Esophagus squamous epithelium (tissue), 5 donors: Measurements from ENCODE around the gene ARHGAP25. TPM values are rescaled to one million over a fixed set of nuclear protein-coding genes. Genes with fewer than 3 reads are reported as not detected.

Experiments used
- DNase-seq: peaks from one replicate; lab custom pipeline; 2025; lab: John Stamatoyannopoulos, UW
- H3K27ac ChIP-seq, 4 donors: fragments of 200-600 bp; sonication (generic); one replicate each; pipeline ENCODE4 v1.5.1; 2016 to 2019; ENCODE audit warnings: mild to moderate bottlenecking in 1 of 4
- H3K27me3 ChIP-seq, 4 donors: fragments of 200-600 bp; sonication (generic); 1 replicate in 3 of 4; 2 replicates in 1 of 4; pipeline versions ENCODE4 v1.5.1 to v1.6.0; 2017 to 2021; ENCODE audit warnings: antibody characterized with exemption in 1 of 4
- H3K36me3 ChIP-seq, 3 donors: fragments of 200-600 bp; sonication (generic); one replicate each; pipeline ENCODE4 v1.5.1; 2016 to 2019
- H3K4me1 ChIP-seq, 3 donors: fragments of 200-600 bp; sonication (generic); one replicate each; pipeline ENCODE4 v1.5.1; 2017 to 2019
- H3K4me3 ChIP-seq, 4 donors: fragments of 200-600 bp; sonication (generic); 1 replicate in 3 of 4; 2 replicates in 1 of 4; pipeline ENCODE4 v1.5.1; 2016 to 2019; ENCODE audit warnings: mild to moderate bottlenecking in 2 of 4, moderate library complexity in 1 of 4
- H3K9me3 ChIP-seq, 3 donors: fragments of 200-600 bp; sonication (generic); one replicate each; pipeline ENCODE4 v1.5.1; 2016 to 2019
- POLR2A ChIP-seq, 4 donors: fragments of 450-650 bp; IDR thresholded peaks; one replicate each; pipeline ENCODE4 v1.6.1; 2017; ENCODE audit warnings: antibody characterized with exemption in 4 of 4, mild to moderate bottlenecking in 4 of 4, moderate library complexity in 3 of 4
- WGBS, 2 donors: methylation state at CpG; one replicate each; pipeline ENCODE4 v1.1.5; 2018; 5-methylcytosine and 5-hydroxymethylcytosine counted together
- intact Hi-C: fragments of 100-400 bp; cut with DNase I; formaldehyde crosslinking; loops from one replicate; pipeline ENCODE4 v1.15.0; 2022
- total RNA-seq, 4 donors: library from RNA; depleted of rRNA; stranded (reverse); fragments of >200 nt; gene quantifications; one replicate each; pipeline ENCODE4 v1.1.0, GENCODE V29; 2016
- TF ChIP-seq, protein P1 (sequence below), 6 experiments: fragments of 450-650 bp in 4 of 6; fragments of 200-600 bp in 2 of 6; sonication (generic) in 2 of 6; IDR thresholded peaks; one replicate each; pipeline ENCODE4 v1.5.1; 2016 to 2019; ENCODE audit warnings: antibody characterized with exemption in 6 of 6, mild to moderate bottlenecking in 4 of 6, moderate library complexity in 4 of 6
- donor health status: DM: yes; HTN: yes; CAD: no.

ARHGAP25 gene
- total RNA-seq, 4 donors from 2014 or later = 3.2 to 9.0 (median 5.5) TPM

DNA sequence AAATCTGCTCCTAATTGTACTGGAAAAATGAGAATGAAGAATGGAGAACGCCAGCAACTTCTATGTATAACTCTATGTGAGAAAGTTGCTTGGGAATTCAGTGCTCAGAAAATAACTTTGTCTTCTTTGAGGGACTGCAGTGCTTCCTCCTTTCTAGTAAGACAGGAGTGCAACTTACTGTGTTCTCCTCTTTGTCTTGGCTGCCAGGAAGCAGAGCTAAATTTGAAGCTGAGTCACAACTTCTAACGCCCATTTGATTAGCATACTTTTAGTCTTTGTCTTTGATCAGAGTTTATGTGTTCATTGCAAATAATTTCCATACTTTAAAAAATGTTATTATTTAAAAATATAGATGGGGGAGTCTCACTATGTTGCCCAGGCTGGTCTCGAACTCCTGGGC lies 6.6 kb downstream of the ARHGAP25 start:
- Histone ChIP-seq H3K4me1 (peaks cover 24 to 83% (median 45%) of the 10 kb centered on the region in 3 donors), H3K36me3 (no peaks in the 10 kb centered on the region), H3K27ac (peak overlapping the region; percentile 56 to 67 (median 60)), H3K9me3 (no peaks in the 10 kb centered on the region), H3K4me3 (no peak overlapping the region), H3K27me3 (no peaks in the 10 kb centered on the region)
- intact Hi-C loops = no loop called here
- TF ChIP-seq, protein P1, sequence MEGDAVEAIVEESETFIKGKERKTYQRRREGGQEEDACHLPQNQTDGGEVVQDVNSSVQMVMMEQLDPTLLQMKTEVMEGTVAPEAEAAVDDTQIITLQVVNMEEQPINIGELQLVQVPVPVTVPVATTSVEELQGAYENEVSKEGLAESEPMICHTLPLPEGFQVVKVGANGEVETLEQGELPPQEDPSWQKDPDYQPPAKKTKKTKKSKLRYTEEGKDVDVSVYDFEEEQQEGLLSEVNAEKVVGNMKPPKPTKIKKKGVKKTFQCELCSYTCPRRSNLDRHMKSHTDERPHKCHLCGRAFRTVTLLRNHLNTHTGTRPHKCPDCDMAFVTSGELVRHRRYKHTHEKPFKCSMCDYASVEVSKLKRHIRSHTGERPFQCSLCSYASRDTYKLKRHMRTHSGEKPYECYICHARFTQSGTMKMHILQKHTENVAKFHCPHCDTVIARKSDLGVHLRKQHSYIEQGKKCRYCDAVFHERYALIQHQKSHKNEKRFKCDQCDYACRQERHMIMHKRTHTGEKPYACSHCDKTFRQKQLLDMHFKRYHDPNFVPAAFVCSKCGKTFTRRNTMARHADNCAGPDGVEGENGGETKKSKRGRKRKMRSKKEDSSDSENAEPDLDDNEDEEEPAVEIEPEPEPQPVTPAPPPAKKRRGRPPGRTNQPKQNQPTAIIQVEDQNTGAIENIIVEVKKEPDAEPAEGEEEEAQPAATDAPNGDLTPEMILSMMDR (IDR thresholded peaks at IDR 0.05) = no peak
- TF ChIP-seq POLR2A (IDR thresholded peaks at IDR 0.05) = peak in 1 of 4 donors; percentile 31
- DNase-seq = no peak
- 42 to 50% methylated on average over 3 of the region's 3 CpGs for WGBS, 2 donors

DNA sequence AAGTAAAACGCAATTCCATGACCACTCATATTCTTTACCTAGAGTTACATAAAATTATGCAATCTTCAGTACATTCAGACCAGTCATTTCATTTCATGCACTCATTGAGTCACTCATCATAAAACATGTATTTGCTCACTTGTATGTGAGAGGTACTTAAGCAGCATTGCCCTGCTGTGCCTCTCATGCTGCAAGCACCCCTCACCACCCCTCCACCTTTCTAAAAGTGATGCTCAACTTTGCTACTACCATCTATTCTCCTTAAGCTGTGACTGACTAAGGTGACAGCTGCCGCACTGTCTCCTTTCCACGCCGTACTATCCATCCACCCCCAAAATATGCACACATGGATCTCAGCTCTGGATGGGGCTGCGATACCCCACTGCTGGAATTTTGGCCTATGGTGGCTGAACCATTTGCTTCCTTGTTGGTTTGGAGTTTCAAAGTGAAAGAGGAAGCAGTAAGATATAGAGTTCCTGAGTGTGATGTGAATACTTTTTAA lies 7.2 kb downstream of the ARHGAP25 start:
- TF ChIP-seq, protein P1 (IDR thresholded peaks at IDR 0.05) = no peak
- TF ChIP-seq POLR2A (IDR thresholded peaks at IDR 0.05) = no peak
- DNase-seq = no peak
- Histone ChIP-seq H3K4me1 (peaks cover 24 to 83% (median 45%) of the 10 kb centered on the region in 3 donors), H3K27ac (peak overlapping the region; percentile 56 to 67 (median 60)), H3K27me3 (no peaks in the 10 kb centered on the region), H3K4me3 (no peak overlapping the region), H3K9me3 (no peaks in the 10 kb centered on the region), H3K36me3 (no peaks in the 10 kb centered on the region)
- intact Hi-C loops = no loop called here
- WGBS, 2 donors = 79 to 83% methylated on average over 5 of the region's 5 CpGs

DNA sequence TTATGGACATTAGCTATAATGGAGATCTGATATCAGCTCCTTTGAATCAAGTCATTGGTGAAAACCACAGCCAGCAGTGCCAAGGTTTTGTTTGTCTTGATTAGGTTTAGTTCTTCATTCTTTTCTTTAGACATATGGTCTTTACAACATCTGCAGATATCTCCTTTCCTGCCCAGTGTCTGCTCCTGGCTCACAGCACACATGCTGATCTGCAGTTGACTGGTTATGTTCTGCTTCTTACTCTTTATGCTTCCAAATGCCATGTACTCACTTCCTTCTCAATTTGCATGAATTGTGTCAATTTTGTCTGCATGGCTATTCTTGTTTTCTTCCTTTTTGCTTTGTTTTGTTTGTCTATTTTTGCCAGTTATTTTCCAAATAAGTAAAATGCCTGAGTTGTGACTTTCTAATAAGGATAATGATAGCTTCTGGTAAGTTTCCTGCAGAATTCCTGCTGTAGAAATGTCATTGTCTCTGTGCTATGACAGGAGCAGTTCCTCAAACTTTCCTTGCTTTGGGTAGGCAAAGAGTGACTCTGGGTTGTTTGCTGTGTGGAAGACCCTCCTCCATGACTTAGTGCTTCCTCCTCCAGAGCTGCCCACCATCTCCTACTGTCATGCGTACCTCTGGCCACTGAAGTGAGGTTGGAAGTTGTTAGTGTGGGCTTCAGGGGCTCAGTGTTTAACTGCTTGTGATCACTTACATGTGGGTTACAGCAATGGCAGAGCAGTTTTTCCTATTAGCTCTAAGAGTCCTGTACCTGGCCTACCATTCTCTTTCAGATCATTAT lies 8.2 kb downstream of the ARHGAP25 start:
- WGBS, 2 donors = 60 to 89% methylated on average over 1 of the region's 1 CpG
- Histone ChIP-seq H3K9me3 (no peaks in the 10 kb centered on the region), H3K4me3 (no peak overlapping the region), H3K36me3 (no peaks in the 10 kb centered on the region), H3K27ac (peak overlapping the region; percentile 11 to 67 (median 61)), H3K27me3 (no peaks in the 10 kb centered on the region), H3K4me1 (peaks cover 24 to 84% (median 52%) of the 10 kb centered on the region in 3 donors)
- TF ChIP-seq, protein P1 (IDR thresholded peaks at IDR 0.05) = no peak
- TF ChIP-seq POLR2A (IDR thresholded peaks at IDR 0.05) = peak in 1 of 4 donors; percentile 50
- intact Hi-C loops = no loop called here
- no peak for DNase-seq

DNA sequence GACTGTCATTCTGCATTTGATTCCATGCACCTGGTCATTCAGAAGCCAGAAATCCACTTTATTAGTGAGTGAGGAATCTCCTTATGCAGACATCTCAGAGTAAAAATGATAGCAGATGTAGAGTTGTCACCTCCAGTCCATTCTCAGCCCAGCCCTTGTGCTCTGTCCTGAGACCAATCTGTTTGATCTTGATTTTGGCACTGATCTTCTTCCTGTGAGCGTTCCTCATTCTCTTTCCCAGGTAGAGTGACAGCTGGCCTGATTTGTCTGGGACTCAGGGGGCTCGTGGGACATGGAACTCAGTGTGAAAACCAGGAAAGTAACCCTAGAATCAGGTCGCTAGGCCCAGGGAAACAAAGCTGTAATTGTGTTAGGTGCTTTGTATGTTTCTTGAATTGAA lies 8.9 kb downstream of the ARHGAP25 start:
- Histone ChIP-seq H3K27ac (peak overlapping the region in 2 of 4 donors; percentile 7 to 28), H3K4me3 (no peak overlapping the region), H3K9me3 (no peaks in the 10 kb centered on the region), H3K4me1 (peaks cover 24 to 84% (median 53%) of the 10 kb centered on the region in 3 donors), H3K36me3 (no peaks in the 10 kb centered on the region), H3K27me3 (no peaks in the 10 kb centered on the region)
- intact Hi-C loops = no loop called here
- no peak for DNase-seq
- TF ChIP-seq, protein P1 (IDR thresholded peaks at IDR 0.05) = no peak
- no peak for TF ChIP-seq POLR2A (IDR thresholded peaks at IDR 0.05)
- WGBS, 2 donors = 68 to 69% methylated on average over 3 of the region's 3 CpGs

DNA sequence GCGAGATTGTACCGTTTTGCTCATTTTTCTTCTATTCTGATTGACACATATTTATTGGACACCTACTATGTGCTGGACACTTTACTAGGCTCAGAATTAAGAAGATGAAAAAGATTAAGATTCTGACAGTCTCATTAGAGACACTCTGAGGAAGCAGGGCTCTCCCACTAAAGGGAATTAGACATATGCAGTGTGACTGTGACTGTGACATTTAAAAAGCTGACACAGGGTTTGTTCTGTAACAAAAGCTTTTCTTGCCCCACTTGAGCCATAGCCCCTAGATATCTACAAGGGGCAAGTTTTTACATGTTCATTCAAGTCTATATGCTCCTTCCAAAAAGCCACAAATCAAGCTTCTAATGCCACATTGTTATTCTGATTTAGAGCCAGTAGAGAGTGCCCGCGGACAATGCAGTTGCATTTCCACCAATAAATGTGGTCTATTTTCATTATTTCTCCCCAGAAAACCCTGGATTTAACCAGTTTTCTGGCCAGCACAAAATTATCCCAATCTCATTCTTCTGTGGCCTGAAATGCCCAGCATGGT lies 9.8 kb downstream of the ARHGAP25 start:
- Histone ChIP-seq H3K27ac (peak overlapping the region in 2 of 4 donors; percentile 2 to 6), H3K4me1 (peaks cover 17 to 77% (median 56%) of the 10 kb centered on the region in 3 donors), H3K9me3 (no peaks in the 10 kb centered on the region), H3K27me3 (no peaks in the 10 kb centered on the region), H3K4me3 (no peak overlapping the region), H3K36me3 (no peaks in the 10 kb centered on the region)
- intact Hi-C loops = no loop called here
- no peak for TF ChIP-seq POLR2A (IDR thresholded peaks at IDR 0.05)
- TF ChIP-seq, protein P1 (IDR thresholded peaks at IDR 0.05) = peak in 3 of 6 experiments; percentile 3 to 36 (median 24)
- no peak for DNase-seq
- 51 to 58% methylated on average over 4 of the region's 4 CpGs for WGBS, 2 donors
